ENCODE data around the gene CCL1.
A peak's percentile ranks its signal among the peaks of the same experiment; 100 is the strongest.

CCL1 gene

GRCh38 chr17:34382621-34383124 is 19.6 kb upstream of the CCL1 start:
- DNase-seq = peak; percentile 73

- no peak for DNase-seq
Observed at GRCh38 chr17:34379868-34380267, 16.8 kb upstream of the CCL1 start.

GRCh38 chr17:34378664-34379101 is 15.7 kb upstream of the CCL1 start:
- peak; percentile 51 for DNase-seq

- no peak for DNase-seq
Observed at GRCh38 chr17:34377078-34377823, 14.2 kb upstream of the CCL1 start.

- no peak for DNase-seq
Observed at GRCh38 chr17:34375426-34375997, 12.5 kb upstream of the CCL1 start.

GRCh38 chr17:34374457-34374856 is 11.4 kb upstream of the CCL1 start:
- DNase-seq = no peak

- DNase-seq = no peak
Observed at GRCh38 chr17:34371405-34372100, 8.5 kb upstream of the CCL1 start.

GRCh38 chr17:34370997-34371395 is 8.0 kb upstream of the CCL1 start:
- DNase-seq = peak; percentile 19

GRCh38 chr17:34370376-34370996 is 7.5 kb upstream of the CCL1 start:
- DNase-seq = no peak

GRCh38 chr17:34369571-34369970 is 6.5 kb upstream of the CCL1 start:
- no peak for DNase-seq

GRCh38 chr17:34368946-34369500 is 6.0 kb upstream of the CCL1 start:
- DNase-seq = no peak

GRCh38 chr17:34368196-34368945 is 5.3 kb upstream of the CCL1 start:
- no peak for DNase-seq

- DNase-seq = no peak
Observed at GRCh38 chr17:34367486-34368195, 4.6 kb upstream of the CCL1 start.

GRCh38 chr17:34366529-34367107 is 3.6 kb upstream of the CCL1 start:
- no peak for DNase-seq

- no peak for DNase-seq
Observed at GRCh38 chr17:34366010-34366409, 3.0 kb upstream of the CCL1 start.

GRCh38 chr17:34365340-34365739 is 2.3 kb upstream of the CCL1 start:
- DNase-seq = no peak

- no peak for DNase-seq
Observed at GRCh38 chr17:34364751-34365150, 1.7 kb upstream of the CCL1 start.

- DNase-seq = peak; percentile 88
Observed at GRCh38 chr17:34361478-34362061, 1.5 kb downstream of the CCL1 start.

- no peak for DNase-seq
Observed at GRCh38 chr17:34360601-34361270, 2.3 kb downstream of the CCL1 start.

GRCh38 chr17:34358631-34359030 is 4.4 kb downstream of the CCL1 start:
- no peak for DNase-seq

All from activated CD4-positive, alpha-beta T cell treated with anti-CD3 and anti-CD28 coated beads for 48 hours (primary cell).